ENCODE measurements around the gene HGD.

- TF ChIP-seq POLR2A (IDR thresholded peaks at IDR 0.05; ENCODE audit: low read depth, low read length) (no peak), POLR2AphosphoS5 (IDR thresholded peaks at IDR 0.05; ENCODE audit: low read depth, low read length) (no peak), TAF1 (IDR thresholded peaks at IDR 0.05; ENCODE audit: borderline replicate concordance, low read depth, low read length) (no peak)
These were observed 48.8 kb upstream of the HGD start for GRCh38 chr3:120730576-120731542.

Measured in GM12892 (cell line).